Chondrocyte (in vitro differentiated cells): ENCODE data around the gene DDX10. TPM values are rescaled to one million over a fixed set of nuclear protein-coding genes. Genes with fewer than 3 reads are reported as not detected.

ENCODE experiments used
- DNase-seq: peaks from one replicate; pipeline ENCODE4 v3.0.0; 2021; ENCODE audit warnings: mixed read lengths, low spot score
- H3K27ac Mint-ChIP-seq: one replicate; pipeline ENCODE4 v1.8.0; 2021; ENCODE audit warnings: mild to moderate bottlenecking, moderate library complexity, mixed read lengths; ENCODE audit not compliant: unreplicated experiment
- H3K27me3 Mint-ChIP-seq: 2 replicates; pipeline ENCODE4 v1.8.0; 2021; ENCODE audit warnings: low read depth, mixed read lengths
- H3K36me3 Mint-ChIP-seq: 2 replicates; pipeline ENCODE4 v1.8.0; 2021; ENCODE audit warnings: low read depth, mixed read lengths
- H3K4me1 Mint-ChIP-seq: 2 replicates; pipeline ENCODE4 v1.8.0; 2021; ENCODE audit warnings: low read depth, mild to moderate bottlenecking, mixed read lengths
- H3K4me3 Mint-ChIP-seq: one replicate; pipeline ENCODE4 v1.8.0; 2021; ENCODE audit warnings: mild to moderate bottlenecking, moderate library complexity, mixed read lengths; ENCODE audit not compliant: unreplicated experiment
- H3K9me3 Mint-ChIP-seq: 2 replicates; pipeline ENCODE4 v1.8.0; 2021; ENCODE audit warnings: low read depth, mixed read lengths
- total RNA-seq: library from RNA; stranded (reverse); gene quantifications from 3 replicates; pipeline ENCODE4 v1.2.1, GENCODE V29; 2021
- TF ChIP-seq, protein P1 (sequence below): fragments of 200-600 bp; sonication (generic); IDR thresholded peaks from 2 replicates; pipeline ENCODE4 v1.5.0; 2021; ENCODE audit warnings: antibody characterized with exemption, mild to moderate bottlenecking, moderate library complexity

Gene DDX10
- total RNA-seq, 1 donor from 2014 or later: 25.3 TPM

DNA sequence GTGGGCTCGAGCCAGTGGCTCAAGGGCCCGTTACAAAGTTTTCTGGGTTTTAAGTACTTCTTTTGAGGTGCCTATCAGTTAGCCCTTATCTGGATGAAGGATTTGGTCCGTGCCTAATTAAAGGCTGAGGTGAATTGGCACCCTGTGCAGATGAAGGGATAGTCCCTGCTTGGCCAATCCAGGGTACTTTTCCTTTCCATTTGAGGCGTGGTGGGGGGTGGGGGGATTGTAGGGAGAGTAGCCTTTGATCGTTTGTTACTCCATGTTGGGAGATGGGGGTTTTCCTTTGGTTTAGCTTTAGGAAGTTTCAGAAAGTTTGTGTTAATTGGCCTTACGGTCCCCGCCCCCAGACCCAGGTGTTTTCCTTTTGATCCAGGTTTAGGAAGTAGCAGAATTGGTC is 170.8 kb downstream of the DDX10 start:
- Mint-ChIP-seq H3K27ac (no peak overlapping the region), H3K27me3 (no peaks in the 10 kb centered on the region), H3K36me3 (peaks cover 2% of the 10 kb centered on the region), H3K4me3 (no peak overlapping the region), H3K4me1 (peaks cover 5% of the 10 kb centered on the region), H3K9me3 (no peaks in the 10 kb centered on the region)
- DNase-seq: no peak
- TF ChIP-seq, protein P1, sequence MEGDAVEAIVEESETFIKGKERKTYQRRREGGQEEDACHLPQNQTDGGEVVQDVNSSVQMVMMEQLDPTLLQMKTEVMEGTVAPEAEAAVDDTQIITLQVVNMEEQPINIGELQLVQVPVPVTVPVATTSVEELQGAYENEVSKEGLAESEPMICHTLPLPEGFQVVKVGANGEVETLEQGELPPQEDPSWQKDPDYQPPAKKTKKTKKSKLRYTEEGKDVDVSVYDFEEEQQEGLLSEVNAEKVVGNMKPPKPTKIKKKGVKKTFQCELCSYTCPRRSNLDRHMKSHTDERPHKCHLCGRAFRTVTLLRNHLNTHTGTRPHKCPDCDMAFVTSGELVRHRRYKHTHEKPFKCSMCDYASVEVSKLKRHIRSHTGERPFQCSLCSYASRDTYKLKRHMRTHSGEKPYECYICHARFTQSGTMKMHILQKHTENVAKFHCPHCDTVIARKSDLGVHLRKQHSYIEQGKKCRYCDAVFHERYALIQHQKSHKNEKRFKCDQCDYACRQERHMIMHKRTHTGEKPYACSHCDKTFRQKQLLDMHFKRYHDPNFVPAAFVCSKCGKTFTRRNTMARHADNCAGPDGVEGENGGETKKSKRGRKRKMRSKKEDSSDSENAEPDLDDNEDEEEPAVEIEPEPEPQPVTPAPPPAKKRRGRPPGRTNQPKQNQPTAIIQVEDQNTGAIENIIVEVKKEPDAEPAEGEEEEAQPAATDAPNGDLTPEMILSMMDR: no peak

DNA sequence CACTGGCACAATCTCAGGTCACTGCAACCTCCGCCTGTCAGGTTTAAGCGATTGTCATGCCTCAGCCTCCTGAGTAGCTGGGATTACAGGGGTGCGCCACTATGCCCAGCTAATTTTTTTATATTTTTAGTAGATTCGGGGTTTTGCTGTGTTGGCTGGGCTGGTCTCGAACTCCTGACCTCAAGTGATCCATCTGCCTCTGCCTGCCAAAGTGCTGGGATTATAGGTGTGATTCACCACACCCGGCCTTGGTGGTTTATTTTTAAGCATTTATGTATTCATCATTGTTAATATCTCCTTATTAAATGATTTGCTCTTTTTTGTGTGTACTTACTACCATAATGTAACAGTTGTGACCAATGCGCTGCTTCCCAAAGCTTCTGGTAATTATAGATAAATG is 171.7 kb downstream of the DDX10 start:
- no peaks in the 10 kb centered on the region for H3K27me3 Mint-ChIP-seq
- peaks cover 2% of the 10 kb centered on the region for H3K36me3 Mint-ChIP-seq
- no peak overlapping the region for H3K4me3 Mint-ChIP-seq
- no peaks in the 10 kb centered on the region for H3K9me3 Mint-ChIP-seq
- H3K27ac Mint-ChIP-seq: no peak overlapping the region
- DNase-seq: no peak
- TF ChIP-seq, protein P1: no peak
- peaks cover 5% of the 10 kb centered on the region for H3K4me1 Mint-ChIP-seq

- Mint-ChIP-seq H3K36me3 (peaks cover 2% of the 10 kb centered on the region), H3K27me3 (no peaks in the 10 kb centered on the region), H3K9me3 (no peaks in the 10 kb centered on the region), H3K27ac (no peak overlapping the region), H3K4me3 (no peak overlapping the region), H3K4me1 (peaks cover 5% of the 10 kb centered on the region)
- DNase-seq: no peak
- TF ChIP-seq, protein P1: no peak
These were observed 173.4 kb downstream of the DDX10 start for GRCh38 chr11:108838102-108838791.

- no peak for DNase-seq
- Mint-ChIP-seq H3K9me3 (no peaks in the 10 kb centered on the region), H3K36me3 (peaks cover 2% of the 10 kb centered on the region), H3K27me3 (no peaks in the 10 kb centered on the region), H3K27ac (no peak overlapping the region), H3K4me1 (peaks cover 2% of the 10 kb centered on the region), H3K4me3 (no peak overlapping the region)
- TF ChIP-seq, protein P1: no peak
These were observed 173.9 kb downstream of the DDX10 start for GRCh38 chr11:108838792-108839105.

- Mint-ChIP-seq H3K27me3 (no peaks in the 10 kb centered on the region), H3K27ac (no peak overlapping the region), H3K9me3 (no peaks in the 10 kb centered on the region), H3K4me1 (no peaks in the 10 kb centered on the region), H3K36me3 (no peaks in the 10 kb centered on the region), H3K4me3 (no peak overlapping the region)
- TF ChIP-seq, protein P1: no peak
- no peak for DNase-seq
These were observed 181.1 kb downstream of the DDX10 start for GRCh38 chr11:108846009-108846408.
